Fibroblast of skin of abdomen (primary cell): ENCODE measurements around the gene TSPAN18.
A peak's percentile ranks its signal among the peaks of the same experiment; 100 is the strongest.

Experiments used
- DNase-seq: peaks from one replicate; pipeline ENCODE4 v3.0.0-alpha.2; 2013

Gene TSPAN18

DNA sequence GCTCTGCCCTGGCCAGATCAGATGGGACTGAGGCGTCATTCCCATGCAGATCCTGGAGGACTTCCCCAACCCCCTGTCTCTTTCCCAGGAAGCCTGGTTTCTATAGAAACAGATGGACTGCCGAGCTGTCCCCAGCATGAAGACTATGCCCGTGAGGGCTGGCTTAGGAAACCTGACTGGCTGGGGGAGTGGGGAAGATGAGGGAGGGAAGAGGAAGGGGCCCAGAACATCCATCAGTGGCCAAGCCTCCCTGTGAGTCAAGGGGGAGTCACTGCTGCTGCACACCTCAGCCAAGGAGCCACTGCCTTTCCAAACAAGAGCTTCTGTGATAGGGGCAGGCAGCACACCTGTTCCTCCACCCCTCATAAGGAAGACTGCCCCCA, 218.1 kb downstream of the TSPAN18 start:
- no peak for DNase-seq

DNA sequence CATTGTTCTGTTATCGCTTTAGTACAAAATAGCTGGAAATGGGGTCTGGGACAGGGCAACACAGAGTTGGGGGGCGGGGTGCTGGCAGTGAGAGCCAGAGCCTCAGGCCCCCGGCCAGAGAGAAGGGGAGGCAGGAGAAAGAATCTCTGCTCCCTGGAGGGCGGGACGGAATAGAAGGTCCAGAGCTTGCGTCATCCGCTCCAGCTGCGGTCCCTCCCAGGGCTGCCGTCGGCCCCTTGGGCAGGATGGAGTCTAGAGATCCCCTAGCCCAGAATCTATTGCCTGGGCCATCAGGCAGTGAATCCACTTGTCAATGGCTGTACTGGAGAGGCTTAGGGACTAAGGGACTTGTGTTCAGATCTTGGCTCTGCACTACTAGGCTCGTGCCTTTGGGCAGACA, 218.9 kb downstream of the TSPAN18 start:
- no peak for DNase-seq

DNA sequence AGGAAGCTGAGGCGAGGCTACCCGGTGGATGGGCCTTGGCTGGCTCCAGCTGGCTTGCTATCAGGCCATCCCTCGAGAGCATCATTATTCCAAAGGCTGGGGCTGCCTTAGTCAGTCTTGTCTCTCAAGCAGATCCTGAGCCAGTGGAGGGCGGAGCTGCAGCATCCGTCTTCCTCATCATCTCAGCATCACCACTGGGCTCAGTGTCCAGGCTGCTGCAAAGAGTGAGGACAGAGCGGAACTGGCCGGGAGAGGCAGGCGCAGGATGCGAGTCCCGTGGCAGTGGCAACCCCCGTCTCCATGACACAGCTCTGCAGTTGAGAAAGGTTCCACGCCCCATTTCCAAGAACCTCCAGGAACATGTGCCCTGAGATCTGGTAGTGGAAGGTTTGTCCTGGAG, 219.5 kb downstream of the TSPAN18 start:
- DNase-seq = no peak

DNA sequence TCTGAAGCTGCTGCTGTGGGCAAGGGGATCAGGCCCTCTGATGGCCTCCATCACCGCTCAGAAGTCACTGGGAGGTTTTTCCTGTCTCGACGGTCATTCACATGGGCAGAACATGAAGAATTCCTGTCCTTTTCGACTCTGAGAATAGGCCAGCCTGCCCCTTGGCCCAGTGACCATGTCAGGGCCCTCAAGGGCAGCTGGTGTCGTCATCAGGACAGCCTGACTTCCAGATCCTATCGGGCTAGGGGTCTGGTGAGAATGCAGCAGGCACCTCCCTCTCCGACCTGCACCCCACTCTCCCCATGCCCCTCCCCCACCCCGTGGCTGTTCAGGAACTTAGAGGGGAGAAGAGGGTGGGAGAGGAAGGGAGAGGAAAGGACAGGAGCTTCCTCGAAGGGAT, 220.4 kb downstream of the TSPAN18 start:
- no peak for DNase-seq

DNA sequence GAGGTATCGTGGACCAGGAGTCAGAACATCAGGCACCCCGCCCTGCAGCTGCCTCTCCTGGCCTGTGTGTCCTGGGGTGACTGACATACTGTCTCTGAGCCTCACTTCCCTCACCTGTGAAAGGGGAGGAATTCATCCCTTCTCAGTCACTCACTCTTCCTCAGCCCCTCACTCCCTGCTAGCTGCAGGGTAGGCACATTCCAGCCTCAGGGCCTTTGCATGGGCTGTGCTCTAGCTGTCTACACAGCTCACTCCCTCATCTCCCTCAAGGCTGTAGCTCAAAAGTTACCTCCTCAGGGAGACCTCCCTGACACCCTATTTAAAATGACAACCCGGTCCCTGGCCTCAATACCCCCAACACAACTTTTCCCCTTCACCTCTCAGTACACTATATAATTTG, 221.4 kb downstream of the TSPAN18 start:
- DNase-seq = no peak

DNA sequence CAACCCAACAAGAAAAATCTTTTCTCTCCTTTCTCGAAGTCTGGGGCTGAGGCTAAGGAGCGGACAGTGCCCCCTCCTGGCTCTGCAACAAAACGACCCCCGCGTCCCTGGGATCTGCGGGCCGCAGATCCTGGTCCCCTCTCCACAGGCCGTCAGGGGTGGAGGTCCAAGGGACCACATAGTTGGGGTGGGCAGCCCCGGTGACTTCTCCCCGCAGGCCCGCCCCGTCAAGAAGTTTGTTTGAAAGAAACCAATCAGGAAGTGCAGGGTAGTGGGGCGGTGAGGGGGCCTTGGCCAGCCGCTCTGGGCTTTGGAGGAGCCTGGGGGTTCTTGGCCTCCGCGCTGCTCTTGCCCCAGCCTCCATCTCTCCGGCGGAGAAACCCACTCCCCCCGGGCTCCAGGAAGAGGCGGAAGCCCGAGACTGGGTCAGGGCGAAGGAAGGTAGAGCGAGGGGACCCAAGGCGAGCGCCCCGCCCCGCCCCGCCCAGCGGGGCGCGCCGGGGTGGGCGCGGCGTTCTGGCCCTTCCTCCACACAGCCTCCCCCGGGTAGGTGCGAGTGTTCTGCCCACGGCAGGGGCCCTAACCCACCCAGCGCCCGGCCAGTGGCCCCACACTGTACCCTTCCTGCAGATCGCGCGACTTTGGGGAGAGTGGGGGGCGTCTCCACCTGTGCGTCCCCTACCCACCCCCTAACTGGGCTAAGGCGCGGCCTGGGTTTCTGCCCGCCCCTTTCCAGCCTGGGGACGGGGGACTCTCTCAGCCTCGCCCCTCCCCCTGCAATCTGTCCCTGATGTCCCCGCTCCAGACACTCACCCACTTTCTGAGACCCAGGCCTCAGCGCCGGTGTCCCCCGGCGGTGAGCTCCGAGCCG, 222.6 kb downstream of the TSPAN18 start:
- DNase-seq = peak; percentile 14

DNA sequence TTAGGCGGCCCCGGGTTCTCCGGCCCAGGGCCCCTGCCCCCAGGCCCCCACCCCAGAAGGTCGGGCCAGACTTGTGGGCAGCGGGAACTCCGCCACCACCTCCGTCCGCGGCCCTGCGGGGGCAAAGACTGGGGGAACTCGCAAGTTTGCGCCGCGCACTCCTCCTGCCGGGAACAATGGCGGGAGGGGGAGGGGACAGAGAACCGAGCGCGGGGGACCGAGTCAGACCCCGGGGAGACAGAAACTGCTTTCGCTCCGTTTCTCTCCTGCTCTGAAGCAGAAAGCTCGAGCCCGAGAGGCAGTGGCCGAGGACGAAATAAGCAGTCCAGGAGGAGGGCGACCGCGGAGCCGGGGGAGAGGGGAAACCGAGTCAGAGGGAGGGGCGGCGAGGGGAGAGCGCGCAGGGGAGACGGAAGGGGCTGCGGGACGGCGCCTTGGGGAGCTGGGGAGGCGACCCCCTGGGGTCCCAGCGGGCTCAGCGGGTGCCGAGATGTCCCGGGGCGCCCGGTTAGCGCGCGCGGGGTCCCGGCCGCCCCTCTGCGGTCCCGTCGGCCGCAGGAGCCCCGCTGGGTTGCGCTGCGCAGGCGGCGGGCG, 223.4 kb downstream of the TSPAN18 start:
- DNase-seq = peak; percentile 8

DNA sequence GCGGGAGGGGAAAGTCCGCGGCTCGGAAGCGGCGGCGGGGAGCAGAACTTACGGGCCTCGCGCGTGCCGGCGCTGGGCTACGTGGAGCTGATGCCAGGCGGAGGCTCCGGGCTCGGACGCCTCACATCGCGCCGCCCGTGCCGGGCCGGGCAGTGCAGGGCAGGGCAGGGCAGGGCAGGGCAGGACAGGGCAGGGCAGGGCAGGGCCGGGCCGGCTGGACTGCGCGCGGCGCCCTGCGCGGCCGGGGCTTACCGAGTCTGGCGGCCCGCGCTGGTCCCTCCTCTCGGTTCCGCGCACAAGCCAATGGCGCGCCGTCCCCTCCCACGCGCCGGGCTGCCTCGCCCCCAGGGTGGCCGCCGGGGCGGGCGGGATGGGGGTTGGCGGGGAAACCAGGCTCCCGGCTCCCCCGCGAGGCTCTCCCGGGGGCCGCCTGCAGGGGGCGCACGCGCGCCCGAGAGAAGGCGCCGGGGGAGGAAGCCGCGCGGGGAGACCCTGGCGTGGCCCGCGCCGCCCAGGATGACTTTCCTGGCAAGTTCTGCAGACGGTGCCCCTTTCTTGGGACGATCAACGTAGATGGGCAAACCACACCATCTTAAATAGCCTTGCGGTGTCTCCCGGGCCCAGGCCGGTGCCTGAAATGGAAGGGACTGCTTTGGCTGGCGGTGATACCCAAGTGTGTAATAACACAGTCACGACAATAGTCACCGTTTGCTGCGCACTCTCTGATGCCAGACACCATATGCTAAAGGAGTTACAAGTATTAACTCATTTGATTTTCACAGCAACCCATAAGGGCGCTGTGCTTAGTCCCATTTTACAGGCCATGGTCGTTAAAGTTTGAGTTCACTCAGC, 224.1 kb downstream of the TSPAN18 start, which contains the start of gene TP53I11:
TP53I11 (minus strand) TSS at position 259 of the 852 bp plus-strand sequence. CDS start 12,548 bp downstream, outside the sequence.
- DNase-seq = peak; percentile 68

DNA sequence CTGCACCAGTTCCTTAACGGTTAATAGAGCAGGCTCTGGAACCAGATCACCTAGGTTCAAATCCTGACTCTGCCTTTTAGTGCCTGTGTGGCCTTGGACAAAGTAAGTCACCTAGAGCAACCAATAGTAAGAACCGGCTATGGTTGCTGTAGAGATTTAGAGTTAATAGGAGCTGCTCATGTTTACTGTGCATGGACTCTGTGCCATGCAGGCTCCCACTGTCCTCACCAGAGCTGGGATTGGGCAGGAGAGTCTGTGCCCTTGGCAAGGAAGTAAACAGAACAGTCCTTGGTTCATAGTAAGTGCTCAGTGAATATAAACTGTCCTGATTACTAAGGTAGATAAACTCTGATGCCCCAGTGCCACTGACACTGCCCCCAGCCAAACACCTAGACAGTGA, 225.3 kb downstream of the TSPAN18 start:
- no peak for DNase-seq

DNA sequence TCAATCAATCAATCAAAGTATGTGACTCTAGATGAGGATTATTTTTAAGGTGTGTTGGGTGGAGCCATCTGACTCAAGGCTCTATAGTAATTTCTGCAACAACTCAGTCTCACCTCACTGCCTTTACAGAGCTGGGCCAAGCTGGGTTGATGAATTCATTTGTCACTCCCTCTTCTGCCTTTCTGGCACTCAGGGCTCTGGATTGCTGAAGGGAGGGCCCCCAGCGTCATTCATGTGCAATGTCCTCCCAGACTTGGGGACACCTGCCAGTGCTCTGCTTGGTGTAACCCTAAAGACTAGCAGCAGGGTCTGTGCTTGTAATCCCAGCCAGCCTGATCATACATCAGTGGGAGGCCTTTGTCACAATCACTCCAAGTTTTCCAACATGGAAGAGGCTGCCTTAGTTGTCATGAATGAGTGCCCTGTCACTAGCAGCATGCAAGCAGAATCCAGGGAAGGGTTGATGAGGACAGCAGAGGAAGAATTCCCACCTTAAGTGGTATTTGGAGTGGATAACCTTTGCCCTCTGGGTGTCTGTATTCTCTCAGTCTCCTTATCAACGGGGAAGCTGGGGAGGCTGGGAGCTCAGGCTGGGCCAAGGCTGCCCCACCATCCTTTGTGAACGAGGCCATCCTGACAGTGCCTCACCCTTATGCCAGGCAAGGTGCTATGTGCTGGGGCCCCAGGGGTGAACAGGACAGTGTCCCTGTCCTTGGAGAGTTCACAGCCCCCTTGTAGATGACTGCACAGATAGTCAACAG, 225.9 kb downstream of the TSPAN18 start:
- no peak for DNase-seq

DNA sequence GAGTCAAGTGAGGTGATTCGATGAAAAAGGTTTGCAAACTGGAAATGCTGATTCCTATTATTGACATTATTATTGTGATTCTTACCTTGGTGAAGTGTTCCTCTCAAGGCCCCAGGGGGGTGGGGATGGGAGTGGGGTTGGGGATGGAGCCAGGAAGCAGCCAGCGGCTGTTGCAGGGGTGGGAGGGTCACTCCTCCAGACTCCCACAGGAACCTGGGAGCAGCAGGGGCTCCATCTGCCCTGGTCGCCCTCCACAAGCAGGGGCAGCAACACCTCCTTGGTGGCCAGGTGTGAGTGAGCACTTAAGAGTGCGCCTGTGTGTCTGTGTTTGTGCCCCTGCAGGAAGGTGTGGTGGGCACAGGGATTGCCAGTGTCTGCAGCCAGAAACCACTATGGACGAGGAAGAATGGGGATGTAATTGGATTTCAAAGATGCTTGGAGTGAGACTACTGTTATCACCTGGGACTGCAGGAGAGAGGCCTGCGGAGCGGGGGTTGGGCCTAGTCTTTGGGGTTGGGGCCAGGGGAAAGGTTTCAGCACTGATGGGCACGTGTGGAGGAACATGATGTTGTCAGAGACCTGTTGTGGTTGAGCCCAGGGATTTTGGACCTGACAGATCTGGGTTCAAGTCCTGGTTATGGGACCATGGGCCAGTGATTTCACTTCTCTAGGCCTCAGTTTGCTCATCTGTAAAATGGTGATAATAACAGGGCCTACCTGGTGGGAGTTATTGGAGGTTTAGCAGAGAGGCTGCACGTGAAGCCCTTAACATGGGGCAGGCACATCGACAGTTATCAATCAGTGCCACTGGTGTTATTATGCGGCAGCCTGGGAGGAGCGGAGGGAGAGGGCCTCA, 227.5 kb downstream of the TSPAN18 start:
- no peak for DNase-seq

DNA sequence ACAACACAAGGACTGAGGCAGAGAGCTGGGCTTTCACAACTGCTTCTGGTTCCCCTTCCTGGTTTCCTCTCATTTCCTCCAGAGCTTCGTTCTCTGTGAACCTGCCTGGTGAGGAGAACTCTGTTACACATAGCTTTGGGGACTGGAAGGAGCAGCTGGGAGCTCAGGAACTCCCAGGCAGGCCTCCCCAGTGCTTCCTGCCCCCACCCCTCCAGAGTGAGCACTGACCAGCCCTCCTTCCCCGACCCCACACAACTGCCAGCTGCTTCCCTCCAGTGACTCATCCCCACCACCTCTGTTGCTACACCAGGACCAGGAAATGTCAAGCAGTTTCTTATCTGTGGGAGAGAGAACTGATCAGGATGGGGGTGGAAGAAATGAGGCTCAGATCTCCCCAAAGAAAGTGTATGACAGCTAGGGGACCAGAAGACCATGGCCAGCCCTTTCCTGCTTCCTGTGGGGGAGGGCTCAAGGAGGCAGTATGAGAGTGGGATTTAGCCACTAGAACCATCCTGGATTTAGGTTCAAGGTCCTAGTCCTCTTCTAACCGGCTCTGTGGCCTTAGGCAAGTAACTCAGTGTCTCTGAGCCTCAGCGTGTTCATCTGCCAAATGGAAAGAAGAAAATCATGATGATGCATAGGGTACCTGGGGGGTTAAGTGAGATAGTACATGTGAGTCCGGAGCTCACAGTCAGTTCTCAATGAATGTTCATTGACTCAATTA, 228.4 kb downstream of the TSPAN18 start:
- DNase-seq = peak; percentile 74

DNA sequence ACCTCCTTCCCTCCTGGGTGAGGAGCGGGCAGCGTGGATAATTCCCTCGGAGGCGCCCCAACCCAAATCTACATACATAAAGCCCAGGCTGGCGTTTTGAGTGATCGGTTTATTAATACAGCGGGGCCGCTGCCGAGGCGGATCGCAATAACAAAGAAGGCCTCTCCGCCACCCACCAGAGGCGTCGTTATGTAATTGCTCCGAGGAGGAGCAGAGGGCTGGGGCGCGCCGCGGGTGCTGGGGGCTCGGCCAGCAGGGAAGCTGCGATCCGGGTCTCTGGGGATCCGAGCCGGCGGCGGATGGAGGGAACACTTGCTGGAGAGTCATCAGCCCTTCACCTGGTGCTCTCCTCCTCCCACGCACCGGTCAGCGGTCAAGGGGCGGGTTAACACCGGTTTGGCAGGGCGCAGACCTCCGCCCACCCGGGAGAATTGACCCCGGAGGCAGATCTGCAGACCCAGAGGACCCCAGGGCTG, 230.3 kb downstream of the TSPAN18 start:
- DNase-seq = no peak

DNA sequence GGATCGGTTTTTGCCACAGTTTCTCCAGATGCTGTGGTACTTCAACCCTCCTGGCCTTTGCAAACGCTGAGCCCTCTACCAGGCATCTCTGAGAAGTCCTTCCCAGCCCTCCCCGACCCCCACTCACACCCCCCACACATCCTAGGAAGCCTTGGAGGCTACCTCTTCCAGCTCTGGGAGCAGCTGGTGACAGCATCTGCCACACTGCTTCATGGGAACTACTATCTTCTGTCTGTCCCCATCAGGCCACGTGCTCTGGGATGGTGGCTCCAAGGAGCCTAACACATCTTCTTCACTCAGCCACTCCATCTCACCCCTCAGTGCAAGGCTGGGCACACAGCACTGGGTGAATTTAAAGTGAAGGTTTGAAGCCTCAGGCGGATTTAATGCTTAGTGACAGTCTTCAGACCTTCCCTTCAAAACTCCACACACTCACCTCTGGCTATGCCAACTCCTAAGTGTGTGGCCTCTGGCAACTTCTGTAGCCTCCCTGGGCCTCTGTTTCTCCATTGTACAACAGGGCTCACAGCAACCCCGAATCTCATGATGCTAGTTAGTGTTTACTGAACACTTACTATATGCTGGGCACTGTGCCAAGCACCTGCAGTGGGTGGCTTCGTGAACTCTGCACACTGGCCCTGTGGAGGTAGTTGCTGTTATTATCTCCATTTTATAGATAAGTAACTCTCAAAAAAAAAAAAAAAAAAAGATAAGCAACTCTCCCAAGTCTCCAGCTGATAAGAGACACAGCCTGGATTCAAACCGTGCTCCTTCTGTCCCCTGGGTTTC, 231.2 kb downstream of the TSPAN18 start:
- no peak for DNase-seq

DNA sequence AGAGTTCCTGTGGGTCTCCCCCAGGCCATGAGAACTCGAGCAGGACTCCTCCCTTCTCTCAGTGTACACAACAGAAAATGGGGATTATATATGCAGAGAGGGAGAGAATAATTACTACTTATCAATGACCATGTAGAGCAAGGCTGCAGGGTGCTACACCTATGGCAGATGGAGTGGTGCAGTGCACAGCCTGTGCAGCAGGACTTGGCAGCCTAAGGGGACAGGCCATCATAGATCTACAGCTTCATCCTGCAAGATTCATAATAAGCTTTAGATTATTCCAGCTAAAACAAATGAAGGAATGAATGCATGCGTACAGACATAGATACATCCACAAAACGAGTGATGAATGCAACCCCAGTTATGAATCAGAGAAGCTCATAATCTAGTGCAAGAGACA, 232.3 kb downstream of the TSPAN18 start:
- DNase-seq = no peak

DNA sequence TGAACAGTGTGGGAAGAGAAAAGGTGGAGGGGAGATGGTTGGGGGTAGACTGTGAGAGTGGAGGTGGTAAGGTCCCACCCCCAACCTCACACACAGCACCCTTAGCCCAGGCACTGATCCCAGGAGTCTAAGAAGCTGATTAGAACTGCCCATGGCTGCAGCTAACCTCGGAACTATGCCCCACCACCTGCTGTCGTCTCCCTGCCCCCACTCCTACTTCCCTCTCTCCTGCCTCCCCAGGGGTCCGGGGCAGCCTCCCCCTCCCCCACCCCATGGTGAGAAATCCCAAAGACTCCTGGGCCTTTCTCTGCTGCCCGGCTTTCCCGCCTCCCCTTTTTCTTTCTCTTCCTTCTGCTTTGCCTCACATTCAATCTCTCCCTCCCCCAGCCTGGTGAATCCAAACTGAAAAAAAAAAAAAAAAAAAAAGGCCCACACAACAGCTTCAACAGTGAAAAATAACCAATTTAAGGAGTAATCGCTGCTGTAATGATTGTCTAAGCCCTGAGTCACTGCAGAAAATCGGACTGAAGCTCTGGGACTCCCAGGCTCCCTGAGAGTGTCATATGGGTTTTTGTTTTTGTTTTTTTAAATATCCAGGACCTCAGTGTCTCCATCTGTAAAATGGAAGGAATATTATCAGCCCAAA, 233.6 kb downstream of the TSPAN18 start:
- no peak for DNase-seq

DNA sequence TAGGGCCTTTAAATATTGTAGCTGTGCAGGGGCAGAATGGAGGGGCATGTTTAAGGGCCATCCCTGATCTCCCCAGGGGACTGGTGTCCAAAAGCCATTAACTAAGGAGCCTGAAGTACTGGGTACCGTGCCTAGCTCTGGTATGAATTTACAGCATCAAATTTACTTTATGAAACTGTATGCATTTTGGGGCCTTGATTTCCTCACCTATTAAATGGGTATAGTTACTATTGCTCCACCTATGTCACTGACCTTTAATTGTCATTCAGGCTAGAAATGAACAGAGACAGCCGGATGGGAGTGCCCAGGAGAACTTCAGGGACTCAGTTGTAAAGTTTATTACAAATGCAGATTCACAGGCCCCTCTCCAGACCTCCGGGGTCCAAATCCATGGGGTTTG, 235.7 kb downstream of the TSPAN18 start:
- no peak for DNase-seq

DNA sequence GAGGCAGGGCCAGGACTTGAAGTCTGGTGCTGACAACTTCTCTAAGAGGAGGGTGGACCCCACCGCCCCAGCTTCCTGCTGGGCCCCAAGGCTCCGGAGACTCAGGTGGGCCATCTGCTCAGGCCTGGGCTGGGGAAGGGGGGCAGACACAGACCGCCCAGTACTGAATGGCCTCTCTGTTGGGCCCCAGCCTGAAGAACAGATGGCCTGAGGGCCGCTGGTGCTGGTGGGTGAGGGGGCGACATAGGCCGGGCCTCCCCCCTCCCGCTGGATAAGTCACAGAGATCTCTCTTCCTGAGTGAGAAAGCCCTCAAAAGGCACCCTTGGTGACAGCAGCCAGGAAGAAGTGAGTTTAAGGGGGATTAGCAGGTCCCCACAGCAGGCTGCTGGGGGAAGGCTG, 236.4 kb downstream of the TSPAN18 start:
- DNase-seq = no peak

DNA sequence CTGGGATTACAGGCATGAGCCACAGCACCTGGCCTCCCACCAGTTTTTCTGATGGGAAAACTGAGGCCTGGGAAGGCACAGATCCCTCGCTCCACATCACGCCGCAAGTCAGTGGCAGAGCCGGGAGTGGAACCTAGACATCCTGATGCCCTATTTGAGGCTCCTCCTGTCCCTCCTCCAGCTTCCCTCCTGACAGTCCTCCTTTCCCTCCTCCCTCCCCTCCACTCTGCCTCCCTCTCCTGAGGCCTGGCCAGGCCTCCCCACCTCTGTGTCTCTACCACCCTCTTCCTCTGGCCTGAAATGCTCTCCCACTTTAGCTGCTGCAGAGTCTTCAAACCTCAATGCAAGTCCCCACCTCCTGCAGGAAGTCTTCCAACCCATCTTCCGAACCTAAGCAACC, 237.2 kb downstream of the TSPAN18 start:
- DNase-seq = no peak
